HG02852 (cell line): ENCODE results near the gene RNF121.
"Not testable (repeated sequence)": the region's sequence is repeated elsewhere in the genome, so short reads cannot be mapped to it uniquely, and the experiment has no call there.

Experiments used
- ATAC-seq: cut with Tn5 transposase; IDR thresholded peaks from one replicate; pipeline ENCODE4 v1.9.1; 2021; ENCODE audit warnings: mild to moderate bottlenecking, moderate library complexity; ENCODE audit not compliant: unreplicated experiment

The RNF121 gene

GRCh38 chr11:71928737-71929443, at the start of gene RNF121:
TSS of gene RNF121 (plus strand) at chr11:71929046. CDS start at chr11:71929062, 16 bp downstream.
- ATAC-seq, result peak; percentile 81

- ATAC-seq, result not testable (repeated sequence)
Measured at GRCh38 chr11:71885806-71886205, 43.0 kb upstream of the RNF121 start.

- ATAC-seq, result not testable (repeated sequence)
Measured at GRCh38 chr11:71888335-71889010, 40.4 kb upstream of the RNF121 start.

GRCh38 chr11:71889181-71889872, 39.5 kb upstream of the RNF121 start:
- not testable (repeated sequence) for ATAC-seq

- no peak for ATAC-seq
Measured at GRCh38 chr11:71895961-71896360, 32.9 kb upstream of the RNF121 start.

GRCh38 chr11:71901137-71901536, 27.7 kb upstream of the RNF121 start:
- ATAC-seq, result not testable (repeated sequence)

GRCh38 chr11:71908218-71908617, 20.6 kb upstream of the RNF121 start:
- no peak for ATAC-seq

GRCh38 chr11:71910775-71911174, 18.1 kb upstream of the RNF121 start:
- not testable (repeated sequence) for ATAC-seq

GRCh38 chr11:71911321-71911985, 17.4 kb upstream of the RNF121 start:
- not testable (repeated sequence) for ATAC-seq

GRCh38 chr11:71911986-71912340, 16.9 kb upstream of the RNF121 start:
- ATAC-seq, result not testable (repeated sequence)

GRCh38 chr11:71913756-71914526, 14.9 kb upstream of the RNF121 start:
- ATAC-seq, result no peak

GRCh38 chr11:71914617-71915189, 14.1 kb upstream of the RNF121 start:
- ATAC-seq, result no peak

GRCh38 chr11:71917646-71918140, 11.2 kb upstream of the RNF121 start:
- no peak for ATAC-seq

GRCh38 chr11:71927820-71928736, 768 bp upstream of the RNF121 start, which contains the start of gene XNDC1N:
TSS of gene XNDC1N (minus strand) at chr11:71928594. CDS start at chr11:71923353, 5,241 bp downstream.
- ATAC-seq, result peak; percentile 73

GRCh38 chr11:71929491-71929890, 645 bp downstream of the RNF121 start:
- no peak for ATAC-seq

- no peak for ATAC-seq
Measured at GRCh38 chr11:71930556-71931244, 1.9 kb downstream of the RNF121 start.

- ATAC-seq, result no peak
Measured at GRCh38 chr11:71931245-71931602, 2.4 kb downstream of the RNF121 start.
